ENCODE data around the gene MRGPRX4. TPM values are rescaled to one million over a fixed set of nuclear protein-coding genes. Genes with fewer than 3 reads are reported as not detected.

Gene MRGPRX4
- total and polyA plus RNA-seq, 2 of the 4 experiments (the other 2 are of a cell fraction): 0.05 TPM; not detected in 1

GRCh38 chr11:18191376-18191775 lies 18.7 kb downstream of the MRGPRX4 start:
- intact Hi-C loops (cut with micrococcal nuclease) (no loop called here), in situ Hi-C loops (cut with MboI; ENCODE audit: low sequenced_read_pairs) (no loop called here), dilution Hi-C loops (cut with HindIII; ENCODE audit: low sequenced_read_pairs, unreplicated experiment) (no loop called here)
- H4K5ac ChIP-seq (ENCODE audit: low read depth, low read length): no peak overlapping the region
- H3K4me1 ChIP-seq (ENCODE audit: control insufficient read depth, insufficient read depth, low read length): no peaks in the 10 kb centered on the region
- no TSS peak for BruUV-seq (replicated peaks)
- H2AFZ ChIP-seq (replicated peaks; ENCODE audit: low read length, poor library complexity): no peak overlapping the region
- no peak overlapping the region for H3K18ac ChIP-seq (ENCODE audit: low read depth, low read length)
- H3K9ac ChIP-seq (ENCODE audit: low read depth, low read length): no peak overlapping the region
- no peak overlapping the region for H2BK5ac ChIP-seq (ENCODE audit: low read depth, low read length, poor library complexity, severe bottlenecking)
- TF ChIP-seq MAZ (IDR thresholded peaks at IDR 0.05; ENCODE audit: borderline replicate concordance, low read depth, low read length) (no peak), BHLHE40 (IDR thresholded peaks at IDR 0.05; ENCODE audit: low read depth, low read length) (no peak), CEBPB (IDR thresholded peaks at IDR 0.05; ENCODE audit: low read depth, low read length) (no peak), SMC3 (IDR thresholded peaks at IDR 0.05; ENCODE audit: low read depth, low read length) (no peak), CTCF (conservative IDR thresholded peaks at IDR 0.05; ENCODE audit: low read depth, low read length) (no peak), MXI1 (IDR thresholded peaks at IDR 0.05; ENCODE audit: borderline replicate concordance, low read depth, low read length) (no peak)
- no peak overlapping the region for H3K23ac ChIP-seq (ENCODE audit: low read depth, low read length)
- ChIA-PET POLR2A (ENCODE audit: unreplicated experiment) (no interaction called here), CTCF (interaction anchor here (1.0 kb wide), 1 partner anchor 12 kb away, joined by 3 read pairs; no protein-coding TSS in a partner anchor)
- no peak overlapping the region for H3K27ac ChIP-seq (ENCODE audit: insufficient read depth, low read length)
- no peaks in the 10 kb centered on the region for H3K9me1 ChIP-seq (ENCODE audit: insufficient read depth, low read length)
- ATAC-seq (ENCODE audit: low read depth): no peak
- H3K56ac ChIP-seq (ENCODE audit: extremely low read depth, insufficient read depth, low read length): no peak overlapping the region
- WGBS, 2 experiments (ENCODE audit: extremely low coverage in 2 of 2, insufficient read length in 1 of 2): no CpG with 5 or more reads among the region's 3 CpGs
- H3K9me3 ChIP-seq (ENCODE audit: control insufficient read depth, insufficient read depth, low read length): no peaks in the 10 kb centered on the region
- H4K8ac ChIP-seq (ENCODE audit: low read depth in 2 of 2, low read length in 2 of 2): no peak overlapping the region
- no peak overlapping the region for H3K4me2 ChIP-seq (ENCODE audit: low read depth, low read length)
- H2BK20ac ChIP-seq (ENCODE audit: low read depth, low read length): no peak overlapping the region
- no peaks in the 10 kb centered on the region for H3K79me1 ChIP-seq (ENCODE audit: low read depth in 1 of 2, low read length in 2 of 2)
- H2AK5ac ChIP-seq (ENCODE audit: low read depth, low read length): no peak overlapping the region
- no peaks in the 10 kb centered on the region for H3K36me3 ChIP-seq (ENCODE audit: control insufficient read depth, insufficient read depth, low read length)
- no peak overlapping the region for H2AK9ac ChIP-seq (replicated peaks; ENCODE audit: low read depth, low read length, poor library complexity)
- no peaks in the 10 kb centered on the region for H3K27me3 ChIP-seq (ENCODE audit: control insufficient read depth, insufficient read depth, low read length)
- no peak overlapping the region for H3K4me3 ChIP-seq (ENCODE audit: insufficient read depth, low read depth, low read length)
- H4K20me1 ChIP-seq (ENCODE audit: insufficient read depth, low read length): no peaks in the 10 kb centered on the region
- no peak overlapping the region for H2BK120ac ChIP-seq (ENCODE audit: low read depth, low read length)
- no peak overlapping the region for H4K91ac ChIP-seq (ENCODE audit: insufficient read depth, low read depth, low read length)
- no peak overlapping the region for H3K14ac ChIP-seq (replicated peaks; ENCODE audit: low read depth, low read length)
- H3K4ac ChIP-seq (ENCODE audit: low read depth, low read length): no peak overlapping the region
- no peak overlapping the region for H2BK15ac ChIP-seq (ENCODE audit: low read depth, low read length)
- DNase-seq: peak; percentile 2
